B cell (primary cell): ENCODE results near the gene ARL2.

Source experiments
- CTCF ChIP-seq: fragments of 200-600 bp; IDR thresholded peaks from one replicate; pipeline ENCODE4 v1.8.0; 2022; ENCODE audit warnings: antibody characterized with exemption, mild to moderate bottlenecking
- EZH2 ChIP-seq: IDR thresholded peaks from 2 replicates; pipeline ENCODE4 v1.6.1; 2012; ENCODE audit warnings: borderline replicate concordance, low read depth, mild to moderate bottlenecking, moderate library complexity, low read length; ENCODE audit not compliant: insufficient read depth, poor library complexity, severe bottlenecking

- TF ChIP-seq CTCF (no peak), EZH2 (no peak)
These were observed 43.6 kb downstream of the ARL2 start for GRCh38 chr11:65057526-65057925.
